HepG2 (cell line): Measurements from ENCODE around the gene ANKRD66.

ENCODE experiments used
- KDM5B ChIP-seq: sonication (generic); formaldehyde crosslinking; IDR thresholded peaks from 2 replicates; pipeline ENCODE4 v1.4.0; 2020; ENCODE audit warnings: missing genetic modification reagents, mild to moderate bottlenecking, borderline replicate concordance
- POLR2G ChIP-seq: fragments of 200-400 bp; formaldehyde crosslinking; IDR thresholded peaks from 2 replicates; pipeline ENCODE4 v1.6.1; 2018; ENCODE audit warnings: mild to moderate bottlenecking, low read depth, low read length, moderate library complexity
- TF ChIP-seq, protein P1 (sequence below), 2 experiments: IDR thresholded peaks; 2 replicates each; pipeline ENCODE4 v1.6.1; 2011 to 2012; ENCODE audit warnings: low read length in 2 of 2, borderline replicate concordance in 1 of 2, low read depth in 1 of 2, mild to moderate bottlenecking in 1 of 2, moderate library complexity in 1 of 2

DNA sequence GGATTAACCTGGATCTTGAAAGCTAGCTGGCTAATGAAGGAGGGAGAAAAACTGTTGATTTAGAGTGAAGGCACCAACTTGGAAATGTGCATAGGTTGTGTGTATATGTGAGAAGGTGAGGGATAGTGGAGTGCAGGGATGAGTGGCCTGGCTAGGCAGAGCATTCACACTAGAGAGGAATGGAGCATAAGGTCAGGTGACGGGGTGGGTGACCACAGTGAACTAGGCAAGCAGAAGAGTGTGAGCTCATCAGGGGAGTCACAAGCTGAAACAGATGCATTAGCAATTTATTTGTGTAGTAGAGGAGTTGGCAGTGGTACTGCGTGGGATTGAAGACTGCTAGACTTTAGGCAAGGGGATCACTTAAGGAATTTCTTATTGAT, 10.5 kb downstream of the ANKRD66 start:
- TF ChIP-seq POLR2G (no peak), KDM5B (CRISPR knock-in tag) (no peak)
- TF ChIP-seq, protein P1, sequence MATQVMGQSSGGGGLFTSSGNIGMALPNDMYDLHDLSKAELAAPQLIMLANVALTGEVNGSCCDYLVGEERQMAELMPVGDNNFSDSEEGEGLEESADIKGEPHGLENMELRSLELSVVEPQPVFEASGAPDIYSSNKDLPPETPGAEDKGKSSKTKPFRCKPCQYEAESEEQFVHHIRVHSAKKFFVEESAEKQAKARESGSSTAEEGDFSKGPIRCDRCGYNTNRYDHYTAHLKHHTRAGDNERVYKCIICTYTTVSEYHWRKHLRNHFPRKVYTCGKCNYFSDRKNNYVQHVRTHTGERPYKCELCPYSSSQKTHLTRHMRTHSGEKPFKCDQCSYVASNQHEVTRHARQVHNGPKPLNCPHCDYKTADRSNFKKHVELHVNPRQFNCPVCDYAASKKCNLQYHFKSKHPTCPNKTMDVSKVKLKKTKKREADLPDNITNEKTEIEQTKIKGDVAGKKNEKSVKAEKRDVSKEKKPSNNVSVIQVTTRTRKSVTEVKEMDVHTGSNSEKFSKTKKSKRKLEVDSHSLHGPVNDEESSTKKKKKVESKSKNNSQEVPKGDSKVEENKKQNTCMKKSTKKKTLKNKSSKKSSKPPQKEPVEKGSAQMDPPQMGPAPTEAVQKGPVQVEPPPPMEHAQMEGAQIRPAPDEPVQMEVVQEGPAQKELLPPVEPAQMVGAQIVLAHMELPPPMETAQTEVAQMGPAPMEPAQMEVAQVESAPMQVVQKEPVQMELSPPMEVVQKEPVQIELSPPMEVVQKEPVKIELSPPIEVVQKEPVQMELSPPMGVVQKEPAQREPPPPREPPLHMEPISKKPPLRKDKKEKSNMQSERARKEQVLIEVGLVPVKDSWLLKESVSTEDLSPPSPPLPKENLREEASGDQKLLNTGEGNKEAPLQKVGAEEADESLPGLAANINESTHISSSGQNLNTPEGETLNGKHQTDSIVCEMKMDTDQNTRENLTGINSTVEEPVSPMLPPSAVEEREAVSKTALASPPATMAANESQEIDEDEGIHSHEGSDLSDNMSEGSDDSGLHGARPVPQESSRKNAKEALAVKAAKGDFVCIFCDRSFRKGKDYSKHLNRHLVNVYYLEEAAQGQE (IDR thresholded peaks at IDR 0.05; ENCODE audit: borderline replicate concordance in 1 of 2, low read depth in 1 of 2, low read length in 2 of 2) = no peak
